Right lobe of liver (tissue), 4 donors: ENCODE results near the gene MDM2.

ENCODE experiments used
- POLR2A ChIP-seq: fragments of 450-650 bp; IDR thresholded peaks from one replicate; pipeline ENCODE4 v1.6.1; 2017; ENCODE audit warnings: antibody characterized with exemption, mild to moderate bottlenecking
- TF ChIP-seq, protein P1 (sequence below), 4 donors: fragments of 200-600 bp in 3 of 4; fragments of 450-650 bp in 1 of 4; IDR thresholded peaks; one replicate each; pipeline versions ENCODE4 v1.5.1 to v1.8.0; 2016 to 2022; ENCODE audit warnings: antibody characterized with exemption in 4 of 4, mild to moderate bottlenecking in 2 of 4
- donor health status: DM: no; HTN: no; CAD: no.
- donor health status: DM: no; HTN: no; CAD: no.
- donor health status: DM: no; HTN: yes; CAD: no.

DNA sequence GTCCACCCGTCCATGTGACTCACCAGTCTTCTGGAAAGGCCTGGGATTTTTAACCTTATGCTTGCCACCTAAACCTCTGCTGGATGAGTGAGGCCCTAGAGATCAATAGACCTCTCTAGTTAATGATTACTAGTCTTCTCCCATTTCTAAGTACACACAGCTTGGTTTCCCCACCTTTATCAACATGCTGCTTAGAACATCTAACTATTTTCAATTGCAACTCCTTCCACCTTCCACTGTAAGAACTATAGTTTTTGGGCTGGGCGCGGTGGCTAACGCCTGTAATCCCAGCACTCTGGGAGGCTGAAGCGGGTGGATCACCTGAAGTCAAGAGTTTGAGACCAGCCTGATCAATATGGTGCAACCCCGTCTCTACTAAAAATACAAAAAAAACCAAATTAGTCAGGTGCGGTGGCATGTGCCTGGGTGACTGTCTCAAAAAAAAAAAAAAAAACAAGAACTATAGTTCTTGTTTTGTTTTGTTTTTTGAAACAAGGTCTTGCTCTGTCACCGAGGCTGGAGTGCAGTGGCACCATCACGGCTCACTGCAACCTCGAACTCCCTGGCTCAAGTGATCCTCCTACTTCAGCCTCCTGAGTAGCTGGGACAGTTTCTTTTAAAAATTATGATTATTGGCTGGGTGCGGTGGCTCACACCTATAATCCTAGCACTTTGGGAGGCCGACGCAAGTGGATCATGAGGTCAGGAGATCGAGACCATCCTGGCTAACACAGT lies 18.7 kb upstream of the MDM2 start:
- TF ChIP-seq, protein P1, sequence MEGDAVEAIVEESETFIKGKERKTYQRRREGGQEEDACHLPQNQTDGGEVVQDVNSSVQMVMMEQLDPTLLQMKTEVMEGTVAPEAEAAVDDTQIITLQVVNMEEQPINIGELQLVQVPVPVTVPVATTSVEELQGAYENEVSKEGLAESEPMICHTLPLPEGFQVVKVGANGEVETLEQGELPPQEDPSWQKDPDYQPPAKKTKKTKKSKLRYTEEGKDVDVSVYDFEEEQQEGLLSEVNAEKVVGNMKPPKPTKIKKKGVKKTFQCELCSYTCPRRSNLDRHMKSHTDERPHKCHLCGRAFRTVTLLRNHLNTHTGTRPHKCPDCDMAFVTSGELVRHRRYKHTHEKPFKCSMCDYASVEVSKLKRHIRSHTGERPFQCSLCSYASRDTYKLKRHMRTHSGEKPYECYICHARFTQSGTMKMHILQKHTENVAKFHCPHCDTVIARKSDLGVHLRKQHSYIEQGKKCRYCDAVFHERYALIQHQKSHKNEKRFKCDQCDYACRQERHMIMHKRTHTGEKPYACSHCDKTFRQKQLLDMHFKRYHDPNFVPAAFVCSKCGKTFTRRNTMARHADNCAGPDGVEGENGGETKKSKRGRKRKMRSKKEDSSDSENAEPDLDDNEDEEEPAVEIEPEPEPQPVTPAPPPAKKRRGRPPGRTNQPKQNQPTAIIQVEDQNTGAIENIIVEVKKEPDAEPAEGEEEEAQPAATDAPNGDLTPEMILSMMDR (IDR thresholded peaks at IDR 0.05), result no peak
- TF ChIP-seq POLR2A, result no peak
